Stimulated activated CD8-positive, alpha-beta memory T cell treated with anti-CD3 and anti-CD28 coated beads, Interleukin-12 subunit alpha, Interleukin-12 subunit beta, amount 100 ng/mL, for 24 hours (primary cell): ENCODE measurements around the gene MSANTD2.

Source experiments
- DNase-seq: peaks from one replicate; pipeline ENCODE4 v3.0.0-alpha.2; 2020; ENCODE audit errors: extremely low read depth

MSANTD2 gene

DNA sequence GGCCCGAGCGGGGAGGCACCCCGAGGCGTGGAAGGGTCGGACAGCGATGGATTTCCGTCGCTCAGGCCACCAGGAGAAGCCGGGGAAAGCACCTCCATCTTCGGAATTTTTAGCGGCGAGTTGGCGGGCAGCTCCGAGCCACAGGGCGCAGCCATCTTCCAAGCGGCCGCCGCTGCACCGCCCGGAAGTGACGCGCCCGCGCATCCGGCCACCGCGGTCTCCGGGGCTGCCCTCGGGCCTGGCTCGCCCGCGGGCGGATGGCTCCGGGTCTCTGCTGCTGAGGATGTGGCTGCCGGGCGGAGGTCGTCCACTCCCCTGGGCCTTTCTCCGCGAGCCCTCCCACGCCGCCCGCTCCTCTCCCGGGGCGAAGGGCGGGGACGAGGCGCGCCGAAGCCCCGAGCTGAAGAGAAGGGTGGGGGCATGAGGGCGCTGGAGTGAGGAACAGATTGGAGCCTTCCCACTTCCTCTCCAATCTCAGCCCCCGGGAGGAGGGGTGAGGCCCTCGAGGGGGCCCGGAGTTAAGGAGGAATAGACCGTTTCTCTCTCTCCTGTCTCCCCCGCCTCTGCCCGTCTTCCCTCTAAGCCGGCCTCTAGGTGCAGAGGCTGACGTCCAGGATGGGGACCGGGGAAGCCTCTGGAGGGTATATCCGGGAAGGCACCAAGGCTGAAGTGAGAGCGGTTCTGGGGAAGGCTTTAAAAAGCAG, at the start of gene MSANTD2:
MSANTD2 (minus strand) TSS at position 181 of the 704 bp plus-strand sequence; CDS start at position 155, 26 bp downstream.
- peak; percentile 56 for DNase-seq

DNA sequence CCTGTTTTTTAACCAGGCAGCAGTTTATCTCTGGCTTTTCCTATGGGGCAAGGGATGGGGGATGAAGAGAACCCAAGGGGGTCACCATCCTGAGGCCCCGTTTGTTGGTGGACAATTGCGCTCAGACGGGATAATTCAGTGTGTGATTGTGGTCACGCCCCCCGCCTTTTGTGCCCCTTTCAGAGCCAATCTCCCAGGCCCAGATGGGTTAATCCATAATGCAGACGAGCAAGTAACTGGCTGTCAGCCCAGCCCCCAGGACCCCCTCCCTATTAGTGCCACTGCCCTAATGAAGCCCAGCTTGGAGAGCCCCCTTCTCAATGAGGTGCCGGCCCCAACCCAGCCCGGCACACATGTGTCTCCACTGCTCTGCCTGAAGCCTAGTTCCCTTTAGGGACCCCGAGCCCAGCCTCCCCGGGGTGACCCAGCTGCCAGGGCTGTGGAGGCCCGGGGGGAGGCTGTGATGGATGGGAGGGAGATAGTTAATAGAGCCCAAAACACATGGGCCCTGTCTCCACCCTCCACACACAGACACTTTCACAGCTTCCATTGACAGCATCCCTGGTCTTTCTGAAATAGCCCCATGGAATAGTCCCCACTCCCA, 46.0 kb upstream of the MSANTD2 start:
- no peak for DNase-seq

DNA sequence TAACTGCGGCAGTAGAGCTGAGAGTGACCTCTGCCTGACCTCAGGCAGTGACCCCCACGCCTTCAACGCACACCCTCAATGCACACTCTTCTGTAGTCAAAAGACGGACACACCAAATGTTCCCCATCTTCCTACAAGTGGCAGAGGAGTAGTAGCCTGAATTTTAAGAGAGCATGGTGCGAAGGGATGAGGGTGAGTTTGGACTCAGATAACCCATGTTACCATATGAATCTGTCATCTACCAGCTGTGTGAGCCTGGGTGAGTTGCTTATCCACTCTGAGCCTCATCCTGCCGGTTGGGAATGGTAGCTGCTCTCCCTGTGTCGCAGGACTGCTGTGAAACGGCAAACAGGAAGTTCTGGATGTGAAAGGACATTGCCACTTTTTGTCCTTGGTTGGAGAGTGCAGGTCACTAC, 44.5 kb upstream of the MSANTD2 start:
- no peak for DNase-seq

DNA sequence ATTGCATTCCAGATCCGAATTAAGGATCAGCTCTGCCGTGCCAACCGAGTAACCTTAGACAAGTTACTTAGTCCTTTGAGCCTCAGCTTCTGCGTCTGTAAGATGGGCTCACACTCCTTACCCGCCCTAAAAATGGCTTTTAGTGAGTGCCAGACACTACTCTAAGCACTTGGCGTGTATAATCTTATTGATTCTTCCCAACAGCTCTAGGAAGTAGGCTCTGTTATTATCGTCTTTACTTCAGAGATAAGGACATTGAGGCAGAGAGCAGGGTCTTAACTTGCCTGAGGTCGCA, 43.4 kb upstream of the MSANTD2 start:
- no peak for DNase-seq

DNA sequence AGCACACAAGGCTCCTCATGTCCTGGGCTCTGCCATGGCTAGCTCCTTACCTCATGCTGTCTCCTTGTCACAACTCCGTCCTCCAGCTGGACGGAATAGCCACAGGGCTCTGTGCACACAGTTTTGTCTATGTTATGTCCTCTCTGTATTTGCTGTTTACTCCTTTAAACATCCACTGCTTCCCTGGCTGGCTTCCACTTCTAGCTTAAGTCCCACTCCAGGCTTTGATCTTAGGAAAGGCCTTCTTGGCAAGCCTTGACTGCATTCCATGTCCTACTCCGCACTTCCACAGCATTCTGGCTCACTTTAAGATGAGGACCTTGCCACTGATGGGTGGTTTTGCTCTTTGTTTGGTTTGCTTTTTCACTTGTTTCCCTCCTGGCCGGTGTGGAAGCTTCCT, 42.1 kb upstream of the MSANTD2 start:
- no peak for DNase-seq

DNA sequence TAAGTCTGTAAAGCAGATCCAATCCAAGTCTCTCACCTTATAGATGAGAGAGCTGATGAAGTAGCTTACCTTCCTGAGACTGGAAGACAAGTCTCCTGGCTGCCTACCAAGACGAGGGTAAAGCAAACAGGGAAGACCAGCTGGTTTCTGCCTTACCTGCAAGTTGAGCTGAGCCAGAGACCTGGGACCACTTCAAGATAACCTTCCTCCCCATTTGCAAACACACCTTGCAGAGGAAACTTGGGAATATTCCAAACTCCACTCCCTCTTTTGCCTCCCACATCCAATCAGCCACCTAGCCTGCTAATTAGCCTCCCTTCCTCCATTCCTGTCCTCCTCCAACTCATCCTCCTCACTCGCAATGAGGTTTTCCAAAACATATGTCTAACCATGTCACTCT, 41.6 kb upstream of the MSANTD2 start:
- DNase-seq, result no peak

DNA sequence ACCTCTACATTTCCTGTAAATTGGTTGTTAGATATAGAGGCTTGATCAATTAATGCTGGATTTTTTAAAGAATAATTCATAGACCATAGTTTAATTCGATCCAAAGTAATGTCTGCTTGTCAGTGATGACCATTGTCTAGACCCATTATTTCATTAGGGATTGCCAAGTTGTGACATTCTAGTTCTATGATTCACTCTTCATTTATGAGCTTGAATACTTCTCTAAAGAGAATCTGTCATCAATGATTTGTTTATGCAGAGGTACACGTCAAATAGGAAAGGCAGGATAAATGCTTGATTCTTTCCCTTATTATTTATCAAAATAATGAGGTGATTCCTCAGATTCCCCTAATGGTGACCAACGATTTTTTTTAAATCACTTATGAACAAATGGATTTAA, 41.0 kb upstream of the MSANTD2 start:
- DNase-seq, result no peak

DNA sequence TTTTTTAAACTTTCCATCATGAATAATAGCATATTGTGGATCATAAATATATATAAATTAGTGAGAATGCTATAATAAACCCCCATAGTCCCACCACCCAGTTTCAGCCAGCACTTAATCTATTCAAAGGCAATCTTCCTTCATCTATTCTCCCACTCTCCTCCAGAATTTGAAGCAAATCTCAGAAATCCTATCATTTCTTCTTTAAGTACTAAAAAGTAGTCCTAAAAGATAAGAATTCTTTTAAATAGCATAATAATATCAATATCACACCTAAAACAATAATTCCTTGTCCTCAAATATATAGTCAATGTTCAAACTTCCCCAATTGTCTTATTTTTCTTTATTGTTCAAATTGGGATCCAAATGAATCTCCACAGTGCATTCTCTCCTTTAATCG, 40.5 kb upstream of the MSANTD2 start:
- DNase-seq, result no peak

DNA sequence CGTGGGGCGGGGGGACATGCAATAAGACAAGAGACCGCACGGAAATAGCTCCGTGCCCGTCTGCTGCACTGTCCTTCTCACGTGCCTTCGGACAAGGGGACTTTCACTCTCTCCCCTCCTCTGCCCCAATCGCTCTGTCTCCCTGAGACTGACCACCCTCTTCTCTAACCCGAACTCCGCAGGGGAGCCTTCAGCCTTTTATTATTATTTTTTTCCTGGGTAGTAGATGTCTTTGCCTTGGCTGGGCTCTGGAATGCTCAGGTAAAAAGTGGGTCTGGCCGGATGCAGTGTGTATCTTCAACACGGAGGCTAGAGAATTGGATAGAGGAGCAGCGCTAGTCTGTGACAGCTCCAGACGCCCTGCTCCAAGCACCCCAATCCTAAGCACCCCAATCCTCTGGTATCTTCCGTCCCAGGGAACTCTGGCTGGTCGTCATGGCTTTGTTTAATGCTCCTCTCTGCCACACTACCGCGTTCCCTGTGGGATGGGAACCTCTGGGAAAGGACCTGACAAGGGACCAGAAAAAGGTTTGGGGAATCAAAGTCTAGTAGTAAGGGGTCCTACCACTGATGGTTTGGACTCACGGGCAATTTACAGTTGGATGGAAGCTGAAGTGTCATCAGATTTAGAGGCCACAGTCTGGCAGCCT, 39.9 kb upstream of the MSANTD2 start:
- DNase-seq, result no peak

DNA sequence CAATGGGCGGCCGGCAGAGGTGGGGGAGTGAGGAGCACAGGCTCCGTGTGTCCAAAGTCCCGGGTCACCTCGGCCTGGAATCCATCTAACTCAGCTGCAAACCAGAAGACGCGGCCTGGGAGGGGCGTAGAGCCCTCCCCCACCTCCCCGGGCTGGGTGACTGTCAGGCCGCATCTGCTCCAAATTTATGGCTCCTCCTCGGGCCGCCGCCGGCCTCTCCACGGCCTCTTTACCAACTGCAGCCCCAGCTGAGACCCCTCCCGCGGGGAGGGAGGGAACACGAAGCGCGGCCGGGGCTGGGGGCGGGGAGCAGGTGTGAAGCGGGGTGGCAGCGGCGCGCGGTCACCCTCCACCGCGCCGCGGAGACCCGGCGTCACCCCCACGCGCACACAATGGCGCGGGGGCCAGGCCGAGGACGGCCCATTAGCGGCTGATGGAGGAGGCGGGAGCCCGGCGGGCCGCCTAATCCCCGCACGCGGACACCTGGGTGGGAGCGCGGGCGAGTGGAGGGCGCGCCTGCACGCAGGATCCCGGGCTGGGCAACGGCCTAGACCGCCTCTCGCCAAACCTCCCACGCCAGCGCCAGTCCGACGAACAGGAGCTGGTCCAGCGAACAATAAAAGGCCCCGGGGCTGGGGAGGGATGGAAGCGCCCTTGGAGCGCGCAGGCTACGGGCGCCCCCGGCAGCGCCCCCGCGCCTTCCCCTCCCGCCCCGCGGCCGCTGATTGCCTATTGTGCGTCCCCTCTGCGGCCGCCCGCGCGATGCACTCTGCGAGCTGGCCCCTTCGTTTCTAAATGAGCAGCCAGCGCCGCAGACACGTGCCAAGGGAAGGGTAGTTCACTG, 39.1 kb upstream of the MSANTD2 start:
- no peak for DNase-seq

DNA sequence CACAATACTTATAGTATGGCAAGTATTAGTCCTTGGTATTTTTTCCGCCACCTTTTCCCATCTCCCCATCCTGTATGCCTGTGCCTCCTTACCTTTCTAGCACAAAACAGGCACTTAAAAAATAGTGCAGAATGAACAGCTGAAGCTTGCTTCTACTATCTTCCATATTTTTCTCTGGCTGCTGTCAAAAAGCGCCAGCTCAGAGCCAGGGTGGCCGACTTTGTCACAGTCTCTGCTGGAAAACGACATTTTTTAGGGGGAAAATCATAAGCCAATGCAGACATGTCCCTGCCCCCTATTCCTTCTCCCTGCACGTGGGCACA, 38.6 kb upstream of the MSANTD2 start:
- no peak for DNase-seq

DNA sequence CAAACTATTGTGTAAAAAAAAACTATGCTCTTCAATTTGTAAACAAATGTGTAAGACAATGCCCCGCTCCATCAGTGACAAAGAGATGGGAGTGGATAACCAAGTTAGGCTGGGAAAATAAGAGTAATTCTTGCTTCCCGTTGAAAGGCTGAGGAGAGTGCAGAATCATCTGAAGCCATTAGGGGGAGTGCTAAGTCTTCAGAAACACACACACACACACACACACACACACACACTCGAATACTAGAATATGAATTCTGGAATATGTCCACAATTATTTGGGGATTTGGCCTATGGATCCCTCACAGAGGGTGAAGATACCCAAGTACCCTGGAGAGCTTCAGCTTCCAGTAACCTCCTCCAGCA, 37.3 kb upstream of the MSANTD2 start:
- DNase-seq, result no peak

DNA sequence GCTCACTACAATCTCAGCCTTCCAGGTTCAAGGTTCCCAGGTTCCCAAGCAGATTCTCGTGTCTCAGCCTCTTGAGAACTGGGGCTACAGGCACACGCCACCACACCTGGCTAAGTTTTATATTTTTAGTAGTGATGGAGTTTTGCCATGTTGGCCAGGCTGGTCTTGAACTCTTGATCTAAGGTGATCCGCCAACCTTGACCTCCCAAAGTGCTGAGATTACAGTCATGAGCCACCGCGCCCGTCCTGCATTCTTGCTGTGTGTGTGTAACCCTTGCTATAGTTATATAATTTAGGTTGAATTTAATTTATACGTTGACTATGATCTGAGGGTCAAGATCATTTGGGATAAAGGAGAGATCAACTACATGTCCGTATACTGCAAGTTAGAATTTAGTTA, 35.7 kb upstream of the MSANTD2 start:
- no peak for DNase-seq

DNA sequence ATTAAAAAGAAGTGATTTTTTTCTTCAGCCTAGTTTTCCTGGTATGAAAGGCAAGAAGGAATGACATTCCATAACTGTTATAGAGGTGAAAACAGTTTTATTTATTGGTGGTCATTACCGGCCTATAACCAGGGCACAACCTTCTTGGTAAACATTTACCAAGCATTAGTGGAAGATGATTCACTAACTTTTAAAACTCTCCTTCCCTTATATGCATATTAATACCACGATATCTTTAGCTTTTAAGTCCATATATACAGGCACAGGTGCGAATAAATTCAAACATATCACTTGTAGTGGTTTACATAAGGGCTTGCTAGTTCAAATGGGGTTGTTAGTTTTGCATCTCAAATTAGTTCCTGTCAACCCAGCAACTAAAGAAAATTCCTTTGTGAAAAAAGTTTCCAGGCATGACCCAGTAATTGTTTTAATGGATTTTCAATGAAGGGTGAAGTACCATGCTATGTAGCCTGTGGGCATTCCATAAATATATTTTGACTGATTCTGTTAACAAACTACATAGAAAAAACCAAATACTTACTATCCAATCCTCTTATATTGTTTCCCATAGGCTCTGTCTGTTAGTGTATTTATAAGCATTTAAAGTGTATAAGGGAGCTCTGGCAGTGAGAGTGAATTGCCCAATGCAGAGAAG, 34.4 kb upstream of the MSANTD2 start:
- DNase-seq, result no peak

DNA sequence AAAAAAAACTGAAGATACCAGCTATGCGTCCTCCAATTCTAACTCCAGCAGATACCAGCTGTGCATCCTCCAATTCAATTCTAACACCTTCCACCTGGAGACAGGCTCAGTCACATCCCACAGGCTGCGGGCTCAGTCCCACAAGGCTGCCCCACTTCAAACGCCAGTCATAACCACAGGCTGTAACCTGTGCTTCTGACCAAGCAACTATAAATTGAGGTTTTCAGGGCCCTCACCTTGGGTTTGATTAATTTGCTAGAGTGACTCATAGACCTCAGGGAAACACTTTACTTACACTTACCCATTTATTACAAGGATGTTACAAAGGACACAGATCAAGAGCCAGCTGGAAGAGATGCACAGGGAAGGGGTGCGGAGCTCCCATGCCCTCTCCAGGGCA, 32.4 kb upstream of the MSANTD2 start:
- DNase-seq, result no peak

DNA sequence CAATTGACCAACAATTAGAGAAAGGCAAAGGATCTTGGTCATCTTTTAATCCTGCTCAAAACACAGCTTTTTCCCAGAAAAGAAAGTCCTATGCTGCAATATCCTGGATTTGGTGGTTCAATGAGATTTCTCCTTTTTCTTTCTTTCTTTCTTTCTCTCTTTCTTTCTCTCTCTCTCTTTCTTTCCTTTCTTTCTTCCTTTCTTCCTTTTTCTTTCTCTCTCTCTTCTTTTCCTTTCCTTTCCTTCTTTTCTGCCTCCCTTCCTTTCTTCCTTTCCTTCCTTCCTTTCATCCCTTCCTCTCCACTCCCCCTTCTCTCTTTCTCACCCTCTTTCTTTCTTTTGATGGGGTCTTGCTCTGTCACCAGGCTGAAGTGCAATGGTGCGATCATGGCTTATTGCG, 31.7 kb upstream of the MSANTD2 start:
- no peak for DNase-seq

DNA sequence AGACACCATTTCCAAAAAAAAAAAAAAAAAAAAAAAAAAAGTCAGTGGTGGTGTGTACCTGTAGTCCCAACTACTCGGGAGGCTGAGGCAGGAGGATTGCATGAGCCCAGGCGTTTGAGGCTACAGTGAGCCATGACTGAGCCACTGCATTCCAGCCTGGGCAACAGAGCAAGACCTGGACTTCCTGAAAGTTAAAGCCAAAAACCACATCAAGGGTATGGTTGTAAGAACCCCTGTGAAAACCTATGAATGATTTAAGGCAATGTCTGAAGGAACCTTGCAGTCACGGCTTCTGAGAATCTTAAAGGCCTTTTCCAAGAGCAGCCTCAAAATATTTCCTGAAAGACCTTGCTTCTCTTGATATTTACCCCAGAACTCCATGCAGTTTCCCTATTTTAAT, 30.5 kb upstream of the MSANTD2 start:
- DNase-seq, result no peak

DNA sequence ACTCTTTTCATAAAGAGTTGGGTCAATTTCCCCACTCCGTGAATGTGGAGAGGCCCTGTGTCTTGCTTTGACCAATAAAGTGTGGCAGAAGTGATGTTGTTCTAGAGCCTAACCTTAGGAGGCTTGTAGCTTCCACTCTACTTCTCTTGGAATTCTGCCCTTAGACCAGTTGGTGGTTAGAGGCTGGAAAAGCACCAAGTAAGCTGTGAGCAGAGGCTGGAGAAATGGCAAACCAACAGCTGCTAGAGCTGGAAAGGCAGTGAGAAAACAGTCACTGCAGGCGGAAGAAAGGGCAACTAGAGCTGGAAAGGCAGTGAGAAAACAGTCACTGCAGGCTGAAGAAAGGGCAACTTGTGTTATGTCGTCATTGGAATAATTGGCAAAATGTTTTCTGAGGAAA, 29.8 kb upstream of the MSANTD2 start:
- no peak for DNase-seq

DNA sequence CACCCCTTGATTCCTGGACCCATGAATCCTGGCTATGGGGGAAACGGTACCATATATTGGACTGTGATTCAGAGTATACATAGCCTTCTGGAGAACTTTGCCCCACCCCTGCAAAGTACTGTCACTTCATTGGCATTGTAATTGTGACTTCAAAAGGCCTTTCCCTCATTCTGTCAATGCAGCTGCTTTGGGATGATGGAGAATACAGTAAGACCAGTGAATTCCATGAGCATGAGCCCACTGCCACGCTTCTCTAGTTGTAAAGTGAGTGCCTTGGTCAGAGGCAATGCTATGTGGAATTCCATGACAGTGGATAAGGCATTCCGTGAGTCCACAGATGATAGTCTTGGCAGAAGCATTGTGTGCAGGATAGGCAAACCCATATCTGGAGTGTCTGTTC, 25.7 kb upstream of the MSANTD2 start:
- no peak for DNase-seq

DNA sequence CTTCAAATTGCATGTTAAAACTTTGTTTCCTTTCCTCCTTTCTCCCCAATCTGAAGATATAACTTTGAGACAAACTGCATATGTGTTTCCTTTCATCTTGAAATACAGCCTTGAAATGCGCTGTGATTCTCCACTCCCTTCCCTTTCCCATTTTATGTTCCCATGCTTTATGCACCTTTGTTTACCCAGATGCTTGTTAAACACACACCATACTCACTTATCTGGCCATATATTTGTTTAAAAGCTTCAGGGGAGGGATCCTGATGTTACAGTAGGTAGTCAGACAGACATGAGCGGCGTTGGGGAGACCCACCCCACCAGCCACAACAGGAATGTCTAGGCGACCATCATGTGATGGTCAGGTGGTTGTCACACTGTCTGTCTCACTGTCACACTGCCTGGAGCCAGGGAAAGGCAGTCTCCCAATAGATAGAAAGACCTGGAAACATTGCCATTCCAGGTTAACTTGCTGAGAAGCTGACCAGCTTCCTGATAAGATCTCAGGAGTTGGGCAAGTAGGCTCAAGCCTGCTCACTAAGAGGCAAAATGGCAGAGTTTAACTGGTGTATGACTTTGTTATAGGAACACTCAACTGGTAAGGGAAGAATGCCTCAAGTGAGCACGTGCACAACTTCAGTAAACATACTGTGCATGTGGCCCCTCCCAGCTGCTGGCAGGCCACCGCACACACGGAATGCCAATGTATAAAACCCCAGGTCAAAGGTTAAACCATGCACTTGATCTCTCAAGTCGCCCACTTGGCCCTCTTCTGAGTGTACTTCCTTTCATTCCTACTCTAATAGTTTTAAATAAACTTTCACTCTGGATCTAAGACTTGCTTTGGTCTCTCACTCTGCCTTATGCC, 23.5 kb upstream of the MSANTD2 start:
- no peak for DNase-seq

DNA sequence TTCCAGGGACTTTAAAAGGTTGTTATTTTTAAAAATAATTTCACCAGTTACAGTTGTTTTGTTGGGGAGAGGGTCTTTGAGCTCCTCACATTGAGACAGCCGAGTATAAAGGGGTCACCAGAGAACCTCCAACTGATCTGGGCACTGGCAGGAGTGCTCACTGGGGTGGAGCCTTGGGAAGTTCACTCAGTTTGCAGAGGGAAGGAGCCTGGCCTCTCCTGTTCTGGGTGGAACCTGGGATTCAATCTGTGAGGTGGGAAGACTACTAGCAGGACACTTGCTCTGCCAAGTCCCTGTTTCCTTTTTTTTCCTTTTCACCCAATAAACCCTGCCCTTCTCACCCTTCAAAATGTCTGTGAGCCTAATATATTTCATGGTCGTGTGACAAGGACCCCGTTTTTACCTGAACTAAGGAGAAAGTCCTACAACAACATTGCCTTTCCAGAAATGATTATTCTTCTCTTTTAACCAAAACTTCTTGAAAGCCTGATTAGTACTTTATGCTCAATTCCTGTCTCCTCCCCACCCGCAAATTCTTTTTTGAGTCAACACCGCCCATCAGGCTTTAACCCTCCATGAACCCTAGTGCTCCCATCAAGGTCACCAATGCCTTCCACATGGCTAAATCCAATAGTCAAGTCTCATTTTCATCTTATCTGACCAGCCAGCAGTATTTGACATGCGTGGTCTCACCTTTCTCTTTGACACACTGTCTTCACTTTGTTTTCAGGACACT, 22.0 kb upstream of the MSANTD2 start:
- DNase-seq, result no peak
